Fibroblast of villous mesenchyme (primary cell): ENCODE data around the gene SSBP3. TPM values are rescaled to one million over a fixed set of nuclear protein-coding genes. Genes with fewer than 3 reads are reported as not detected.
A peak's percentile ranks its signal among the peaks of the same experiment; 100 is the strongest.

ENCODE experiments used
- DNase-seq: peaks from one replicate; pipeline ENCODE4 v3.0.0-alpha.2; 2010; ENCODE audit warnings: low read depth
- H3K4me3 ChIP-seq: 2 replicates; pipeline ENCODE4 v1.5.1; 2011; ENCODE audit warnings: low read depth, mild to moderate bottlenecking, low read length
- CTCF ChIP-seq: IDR thresholded peaks from 2 replicates; pipeline ENCODE4 v1.5.1; 2012; ENCODE audit warnings: low read depth, mild to moderate bottlenecking, low read length; ENCODE audit not compliant: insufficient read depth
- total RNA-seq: library from RNA; depleted of rRNA; stranded (reverse); fragments of >200 nt; gene quantifications from 2 replicates; pipeline ENCODE4 v1.2.3, GENCODE V29; 2012

The SSBP3 gene
- total RNA-seq, 1 donor: 15.1 TPM

GRCh38 chr1:54204199-54204598 lies 202.0 kb downstream of the SSBP3 start:
- H3K4me3 ChIP-seq: no peak overlapping the region
- DNase-seq: no peak
- no peak for TF ChIP-seq CTCF

- DNase-seq: peak; percentile 12
- TF ChIP-seq CTCF: no peak
- H3K4me3 ChIP-seq: peak overlapping the region; percentile 87
Observed at GRCh38 chr1:54200519-54200997, 205.6 kb downstream of the SSBP3 start.

- TF ChIP-seq CTCF: no peak
- H3K4me3 ChIP-seq: peak within 1 kb of the TSS; percentile 87
- peak; percentile 96 for DNase-seq
Observed at GRCh38 chr1:54199765-54200518, 206.3 kb downstream of the SSBP3 start, which contains the start of the genes CYB5RL and MRPL37. Gene CYB5RL (minus strand): TSS chr1:54200030. CDS start chr1:54195616, 4,414 bp downstream. Gene MRPL37 (plus strand): TSS chr1:54200167. CDS start chr1:54200244, 77 bp downstream.

- peak; percentile 45 for DNase-seq
- TF ChIP-seq CTCF: no peak
- peak overlapping the region; percentile 87 for H3K4me3 ChIP-seq
Observed at GRCh38 chr1:54199151-54199764, 206.9 kb downstream of the SSBP3 start.

- no peak for TF ChIP-seq CTCF
- no peak for DNase-seq
- no peak overlapping the region for H3K4me3 ChIP-seq
Observed at GRCh38 chr1:54193453-54193852, 212.7 kb downstream of the SSBP3 start.

GRCh38 chr1:54191525-54191924 lies 214.7 kb downstream of the SSBP3 start:
- DNase-seq: no peak
- no peak for TF ChIP-seq CTCF
- H3K4me3 ChIP-seq: no peak overlapping the region
